Daoy (cell line): Measurements from ENCODE around the gene CD79A. TPM values are rescaled to one million over a fixed set of nuclear protein-coding genes. Genes with fewer than 3 reads are reported as not detected.

Experiments used
- total RNA-seq: library from RNA; depleted of rRNA; stranded (reverse); fragments of >200 nt; shearing (Covaris generic); gene quantifications from 2 replicates; pipeline ENCODE4 v1.2.3, GENCODE V29; 2014; rRNA removed

CD79A gene
- total RNA-seq, 1 experiment from 2014 or later = not detected

Other genes with a start within 250 kb of the CD79A start
- gene CEACAM7, start 189.0 kb upstream of the CD79A start, total RNA-seq = not detected in 2 replicates
- not detected in 2 replicates for gene CEACAM5, start 168.7 kb upstream of the CD79A start, total RNA-seq
- not detected in 2 replicates for gene CEACAM6, start 121.7 kb upstream of the CD79A start, total RNA-seq
- not detected in 2 replicates for gene CEACAM3, start 80.7 kb upstream of the CD79A start, total RNA-seq
- gene LYPD4, start 32.6 kb upstream of the CD79A start, total RNA-seq = not detected in 2 replicates
- gene DMRTC2, start 32.2 kb upstream of the CD79A start, total RNA-seq = not detected in 2 replicates
- 2,465 and 2,894 TPM in 2 replicates for gene RPS19, start 17.0 kb upstream of the CD79A start, total RNA-seq
- gene ARHGEF1, start 5.9 kb downstream of the CD79A start, total RNA-seq = 73.9 and 76.2 TPM in 2 replicates
- not detected in 2 replicates for gene ERFL, start 51.2 kb downstream of the CD79A start, total RNA-seq
- 108 and 126 TPM in 2 replicates for gene RABAC1, start 82.0 kb downstream of the CD79A start, total RNA-seq
- 0.97 and 1.6 TPM in 2 replicates for gene ATP1A3, start 117.0 kb downstream of the CD79A start, total RNA-seq
- gene GRIK5, start 192.9 kb downstream of the CD79A start, total RNA-seq = 0.42 and 0.57 TPM in 2 replicates
- 18.5 and 19.3 TPM in 2 replicates for gene ZNF574, start 198.9 kb downstream of the CD79A start, total RNA-seq